Measurements from ENCODE around the gene WWTR1. TPM values are rescaled to one million over a fixed set of nuclear protein-coding genes. Genes with fewer than 3 reads are reported as not detected.

WWTR1 gene
- total and polyA plus RNA-seq, 2 donors from 2014 or later = 23.3 to 117 TPM

DNA sequence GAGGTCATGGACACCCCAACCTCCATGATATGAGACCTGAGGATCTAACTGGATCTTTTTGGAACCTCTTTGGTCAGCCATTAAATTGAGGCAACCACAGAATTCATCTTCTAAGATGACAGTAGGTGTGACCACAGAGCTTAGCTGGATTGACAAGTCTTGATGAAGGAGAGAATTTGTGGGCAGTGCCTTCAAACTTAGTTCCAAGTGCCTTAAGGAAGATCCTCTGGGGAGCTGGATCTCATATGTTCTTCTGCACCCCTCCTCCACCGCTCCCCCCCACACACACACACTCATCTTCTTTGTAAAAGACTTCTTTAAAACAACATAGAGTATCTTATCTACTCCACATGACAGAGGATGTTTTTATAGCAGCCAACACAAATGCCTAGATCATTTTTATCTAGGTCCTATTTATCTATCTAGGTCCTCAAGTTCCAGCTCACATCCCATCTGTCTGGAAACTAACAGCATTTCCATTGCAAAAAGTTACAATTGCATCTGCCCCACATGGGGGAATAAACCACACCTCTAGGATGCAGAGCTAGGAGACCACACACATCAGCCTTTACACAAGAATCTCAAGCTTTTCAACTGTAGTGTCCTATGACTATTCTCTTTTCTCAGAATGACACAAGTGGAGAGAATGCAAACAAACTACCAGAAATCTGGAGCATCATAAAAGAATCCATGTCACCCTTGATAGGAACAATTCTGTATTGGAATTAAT, 37.4 kb downstream of the WWTR1 start:
- TF ChIP-seq, protein P1, sequence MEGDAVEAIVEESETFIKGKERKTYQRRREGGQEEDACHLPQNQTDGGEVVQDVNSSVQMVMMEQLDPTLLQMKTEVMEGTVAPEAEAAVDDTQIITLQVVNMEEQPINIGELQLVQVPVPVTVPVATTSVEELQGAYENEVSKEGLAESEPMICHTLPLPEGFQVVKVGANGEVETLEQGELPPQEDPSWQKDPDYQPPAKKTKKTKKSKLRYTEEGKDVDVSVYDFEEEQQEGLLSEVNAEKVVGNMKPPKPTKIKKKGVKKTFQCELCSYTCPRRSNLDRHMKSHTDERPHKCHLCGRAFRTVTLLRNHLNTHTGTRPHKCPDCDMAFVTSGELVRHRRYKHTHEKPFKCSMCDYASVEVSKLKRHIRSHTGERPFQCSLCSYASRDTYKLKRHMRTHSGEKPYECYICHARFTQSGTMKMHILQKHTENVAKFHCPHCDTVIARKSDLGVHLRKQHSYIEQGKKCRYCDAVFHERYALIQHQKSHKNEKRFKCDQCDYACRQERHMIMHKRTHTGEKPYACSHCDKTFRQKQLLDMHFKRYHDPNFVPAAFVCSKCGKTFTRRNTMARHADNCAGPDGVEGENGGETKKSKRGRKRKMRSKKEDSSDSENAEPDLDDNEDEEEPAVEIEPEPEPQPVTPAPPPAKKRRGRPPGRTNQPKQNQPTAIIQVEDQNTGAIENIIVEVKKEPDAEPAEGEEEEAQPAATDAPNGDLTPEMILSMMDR (IDR thresholded peaks at IDR 0.05; ENCODE audit: borderline replicate concordance, extremely low read depth, insufficient read depth) = no peak
- Histone ChIP-seq H3K27me3 (ENCODE audit: control insufficient read depth, insufficient read depth, low read length) (no peaks in the 10 kb centered on the region), H3K9ac (ENCODE audit: low read length in 3 of 3) (no peak overlapping the region), H3K36me3 (ENCODE audit: control insufficient read depth in 2 of 3, insufficient read depth in 3 of 3, low read length in 3 of 3) (no peaks in the 10 kb centered on the region), H3K27ac (ENCODE audit: low read depth in 2 of 2, low read length in 2 of 2) (no peak overlapping the region), H3K4me1 (ENCODE audit: control insufficient read depth in 2 of 3, insufficient read depth in 2 of 3, low read depth in 1 of 3, low read length in 3 of 3) (peaks cover 0 to 9% (median 8%) of the 10 kb centered on the region in 3 donors), H3K4me3 (ENCODE audit: low read length in 3 of 3) (no peak overlapping the region), H3K9me3 (ENCODE audit: control insufficient read depth in 2 of 3, insufficient read depth in 1 of 3, low read length in 3 of 3) (no peaks in the 10 kb centered on the region)
- DNase-seq (no peak), FAIRE-seq (no peak)
- intact Hi-C loops (cut with DNase I) = no loop called here

DNA sequence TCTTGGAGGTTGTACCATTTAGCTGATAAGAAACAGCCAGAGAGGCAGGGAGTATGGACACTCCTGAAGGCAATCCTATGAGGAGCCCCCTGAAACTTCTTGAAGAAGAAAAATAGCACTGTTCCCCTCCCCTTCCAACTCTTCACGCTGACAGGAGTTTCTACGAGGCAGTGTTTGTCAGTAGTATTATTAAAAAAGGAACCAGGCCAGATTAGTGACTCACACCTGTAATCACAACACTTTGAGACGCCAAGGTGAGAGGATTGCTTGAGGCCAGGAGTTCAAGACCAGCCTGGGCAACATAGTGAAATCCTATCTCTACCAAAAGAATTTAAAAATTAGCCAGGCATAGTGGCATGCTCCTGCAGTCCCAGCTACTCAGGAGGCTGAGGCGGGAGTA, 38.7 kb downstream of the WWTR1 start:
- no peaks in the 10 kb centered on the region for H3K36me3 ChIP-seq (ENCODE audit: control insufficient read depth in 2 of 3, insufficient read depth in 3 of 3, low read length in 3 of 3)
- FAIRE-seq (no peak), DNase-seq (no peak)
- H3K4me3 ChIP-seq (ENCODE audit: low read length in 3 of 3) = no peak overlapping the region
- intact Hi-C loops (cut with DNase I) = no loop called here
- H3K9ac ChIP-seq (ENCODE audit: low read length in 3 of 3) = no peak overlapping the region
- TF ChIP-seq, protein P1 (IDR thresholded peaks at IDR 0.05; ENCODE audit: borderline replicate concordance, extremely low read depth, insufficient read depth) = no peak
- H3K27ac ChIP-seq (ENCODE audit: low read depth in 2 of 2, low read length in 2 of 2) = peak overlapping the region in 1 of 2 donors; percentile 55
- peaks cover 0 to 9% (median 8%) of the 10 kb centered on the region in 3 donors for H3K4me1 ChIP-seq (ENCODE audit: control insufficient read depth in 2 of 3, insufficient read depth in 2 of 3, low read depth in 1 of 3, low read length in 3 of 3)
- H3K9me3 ChIP-seq (ENCODE audit: control insufficient read depth in 2 of 3, insufficient read depth in 1 of 3, low read length in 3 of 3) = no peaks in the 10 kb centered on the region
- no peaks in the 10 kb centered on the region for H3K27me3 ChIP-seq (ENCODE audit: control insufficient read depth, insufficient read depth, low read length)

DNA sequence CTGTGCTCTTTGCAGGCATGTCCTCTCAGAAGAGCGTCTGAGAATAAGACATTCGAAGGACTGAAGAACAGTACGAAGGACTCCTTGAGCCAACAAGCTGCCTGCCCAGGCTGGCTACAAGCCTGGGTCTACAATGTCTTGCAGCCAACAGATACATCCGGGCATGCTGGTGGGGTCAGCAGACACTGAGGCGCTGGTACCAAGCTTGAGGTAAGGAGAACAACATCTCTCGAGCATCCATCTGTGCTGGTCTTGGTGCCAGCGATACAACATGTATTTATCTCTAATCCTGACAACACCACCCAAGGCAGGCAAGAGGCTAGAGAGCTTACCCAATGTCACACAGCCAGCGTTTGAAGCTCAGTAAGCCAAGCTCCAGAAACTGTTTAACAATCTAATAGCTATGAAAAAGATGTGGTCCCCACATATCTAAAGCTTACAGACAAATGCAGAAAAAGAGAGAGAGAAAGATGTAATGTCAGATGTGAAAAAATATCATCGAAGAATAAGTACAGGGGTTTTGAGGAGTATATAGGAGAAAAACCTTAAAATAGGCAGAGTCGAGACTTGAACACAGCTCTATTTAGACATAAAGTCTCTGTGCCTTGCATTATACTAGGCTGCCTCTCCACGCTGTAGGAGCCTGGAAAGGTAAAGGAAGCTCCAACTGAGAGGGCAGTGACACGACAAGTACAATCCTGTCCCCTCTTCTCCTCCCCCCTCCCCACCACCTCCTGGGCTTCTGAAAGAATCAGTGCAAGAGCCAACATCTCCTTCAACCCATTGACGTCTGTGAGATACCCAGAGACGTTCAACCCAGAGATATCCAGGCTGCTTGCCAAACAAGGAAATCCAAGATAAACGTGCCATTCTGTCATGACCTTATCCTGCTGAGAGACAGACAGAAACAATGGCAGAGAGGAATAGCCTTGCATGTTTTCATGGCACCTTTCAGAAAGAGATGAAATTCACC, 39.4 kb downstream of the WWTR1 start:
- Histone ChIP-seq H3K4me3 (ENCODE audit: low read length in 3 of 3) (no peak overlapping the region), H3K27ac (ENCODE audit: low read depth in 2 of 2, low read length in 2 of 2) (peak overlapping the region in 1 of 2 donors; percentile 55), H3K4me1 (ENCODE audit: control insufficient read depth in 2 of 3, insufficient read depth in 2 of 3, low read depth in 1 of 3, low read length in 3 of 3) (peaks cover 0 to 9% (median 8%) of the 10 kb centered on the region in 3 donors), H3K27me3 (ENCODE audit: control insufficient read depth, insufficient read depth, low read length) (no peaks in the 10 kb centered on the region), H3K36me3 (ENCODE audit: control insufficient read depth in 2 of 3, insufficient read depth in 3 of 3, low read length in 3 of 3) (no peaks in the 10 kb centered on the region), H3K9ac (ENCODE audit: low read length in 3 of 3) (no peak overlapping the region), H3K9me3 (ENCODE audit: control insufficient read depth in 2 of 3, insufficient read depth in 1 of 3, low read length in 3 of 3) (no peaks in the 10 kb centered on the region)
- TF ChIP-seq, protein P1 (IDR thresholded peaks at IDR 0.05; ENCODE audit: borderline replicate concordance, extremely low read depth, insufficient read depth) = no peak
- DNase-seq (no peak), FAIRE-seq (no peak)
- intact Hi-C loops (cut with DNase I) = no loop called here
